ENCODE data around the gene ZGPAT.
A peak's percentile ranks its signal among the peaks of the same experiment; 100 is the strongest.
"Not testable (repeated sequence)": the region's sequence is repeated elsewhere in the genome, so short reads cannot be mapped to it uniquely, and the experiment has no call there.

Gene ZGPAT

GRCh38 chr20:63703471-63703975 is 4.3 kb upstream of the ZGPAT start:
- DNase-seq, result no peak

GRCh38 chr20:63703976-63704748 is 3.7 kb upstream of the ZGPAT start:
- no peak for DNase-seq

- no peak for DNase-seq
These were observed 3.1 kb upstream of the ZGPAT start for GRCh38 chr20:63704749-63705117.

GRCh38 chr20:63705232-63706026 is 2.4 kb upstream of the ZGPAT start:
- DNase-seq, result no peak

- no peak for DNase-seq
These were observed 1.7 kb upstream of the ZGPAT start for GRCh38 chr20:63706027-63706695.

- DNase-seq, result peak; percentile 49 to 64
These were observed 834 bp upstream of the ZGPAT start for GRCh38 chr20:63706852-63707557.

- DNase-seq, result no peak
These were observed 686 bp downstream of the ZGPAT start for GRCh38 chr20:63708301-63709148.

- no peak for DNase-seq
These were observed 1.3 kb downstream of the ZGPAT start for GRCh38 chr20:63709149-63709527.

GRCh38 chr20:63711085-63711645 is 3.3 kb downstream of the ZGPAT start:
- no peak for DNase-seq

- DNase-seq, result no peak
These were observed 4.4 kb downstream of the ZGPAT start for GRCh38 chr20:63712191-63712590.

- DNase-seq, result no peak
These were observed 7.0 kb downstream of the ZGPAT start for GRCh38 chr20:63714858-63715257.

GRCh38 chr20:63718996-63719395 is 11.2 kb downstream of the ZGPAT start:
- DNase-seq, result no peak

- not testable (repeated sequence) for DNase-seq
These were observed 15.3 kb downstream of the ZGPAT start for GRCh38 chr20:63722967-63723622.

- DNase-seq, result not testable (repeated sequence)
These were observed 22.4 kb downstream of the ZGPAT start for GRCh38 chr20:63730189-63730733.

- no peak for DNase-seq
These were observed 23.6 kb downstream of the ZGPAT start for GRCh38 chr20:63731410-63731809.

GRCh38 chr20:63732118-63733095 is 24.6 kb downstream of the ZGPAT start:
- no peak for DNase-seq

GRCh38 chr20:63733117-63733516 is 25.3 kb downstream of the ZGPAT start:
- no peak for DNase-seq

- no peak for DNase-seq
These were observed 25.8 kb downstream of the ZGPAT start for GRCh38 chr20:63733579-63734081.
